ENCODE data around the gene THBD.
A peak's percentile ranks its signal among the peaks of the same experiment; 100 is the strongest.

THBD gene

DNA sequence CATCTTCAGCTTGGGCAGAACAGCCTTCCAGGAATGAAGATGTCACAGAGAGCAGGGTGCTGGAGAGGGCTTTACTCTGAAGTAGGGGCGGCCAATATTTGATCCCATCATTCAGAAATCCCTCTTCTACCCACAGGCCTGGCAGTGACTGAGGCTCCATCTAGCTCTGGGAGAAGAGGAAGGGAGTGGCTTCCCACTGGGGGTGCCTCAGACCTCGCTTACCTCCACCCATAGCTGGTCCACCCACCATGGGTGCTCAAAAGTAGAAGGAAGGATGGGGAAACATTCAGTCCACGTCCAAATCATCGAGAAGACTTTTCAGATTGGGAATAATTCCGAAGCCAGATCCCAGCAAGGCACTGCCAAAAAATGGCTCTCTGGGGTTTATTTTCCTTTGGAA, 11.8 kb upstream of the THBD start:
- DNase-seq: no peak

DNA sequence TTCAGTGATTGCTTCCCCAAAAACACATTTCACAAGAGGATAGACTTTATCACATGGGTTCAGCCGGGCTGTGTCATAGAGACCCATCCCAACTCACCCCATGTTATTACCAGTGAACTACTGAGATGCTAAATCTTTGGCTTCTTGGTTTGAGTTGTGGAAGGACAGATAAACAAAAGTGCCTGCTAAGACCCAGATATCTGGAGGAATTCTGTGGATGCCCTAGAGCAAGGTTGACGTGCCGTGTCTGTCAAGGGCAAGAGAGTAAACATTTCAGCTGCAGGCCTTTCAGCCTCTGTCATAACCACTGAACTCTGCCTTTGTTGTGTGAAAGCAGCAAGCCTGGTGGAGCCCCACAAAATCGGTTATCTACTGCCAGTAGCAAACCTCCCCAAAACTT, 11.2 kb upstream of the THBD start:
- no peak for DNase-seq

DNA sequence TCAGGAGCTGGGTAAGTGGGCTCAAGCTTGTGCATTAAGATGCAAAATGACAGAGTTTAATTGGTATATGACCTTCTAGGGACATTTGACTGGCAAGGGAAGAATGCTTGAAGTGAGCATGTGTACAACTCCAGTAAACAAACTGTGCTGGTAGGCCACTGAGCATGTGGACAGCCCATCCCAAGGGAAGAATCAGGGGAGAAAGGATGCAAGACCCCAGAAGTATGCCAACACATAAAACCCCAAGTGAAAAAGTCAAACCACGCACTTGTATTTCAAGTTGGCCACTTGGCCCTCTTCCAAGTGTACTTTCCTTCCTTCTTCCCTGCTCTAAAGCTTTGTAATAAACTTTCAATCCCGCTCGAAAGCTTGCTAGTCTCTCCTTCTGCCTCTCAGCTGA, 10.4 kb upstream of the THBD start:
- DNase-seq: no peak

- no peak for DNase-seq
Observed at GRCh38 chr20:23059001-23059400, 9.5 kb upstream of the THBD start.

DNA sequence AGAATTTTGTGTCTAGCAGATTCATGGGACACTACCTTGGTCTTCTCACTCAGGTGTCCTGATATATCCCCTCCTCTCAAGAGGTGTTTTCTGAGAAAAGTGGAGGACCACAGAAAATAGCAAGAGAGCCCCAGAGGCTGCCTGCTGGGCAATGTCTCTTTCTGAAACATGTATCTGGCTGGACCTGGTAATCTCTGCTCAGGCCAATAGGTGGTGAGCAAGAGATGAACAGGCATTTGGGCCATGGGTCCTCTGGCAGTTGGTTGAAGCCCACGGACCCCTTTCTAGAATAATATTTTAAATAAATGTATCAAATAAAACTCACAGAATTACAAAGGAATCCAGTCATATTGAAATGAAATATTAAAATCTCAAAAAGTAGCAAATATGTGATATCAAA, 8.8 kb upstream of the THBD start:
- no peak for DNase-seq

DNA sequence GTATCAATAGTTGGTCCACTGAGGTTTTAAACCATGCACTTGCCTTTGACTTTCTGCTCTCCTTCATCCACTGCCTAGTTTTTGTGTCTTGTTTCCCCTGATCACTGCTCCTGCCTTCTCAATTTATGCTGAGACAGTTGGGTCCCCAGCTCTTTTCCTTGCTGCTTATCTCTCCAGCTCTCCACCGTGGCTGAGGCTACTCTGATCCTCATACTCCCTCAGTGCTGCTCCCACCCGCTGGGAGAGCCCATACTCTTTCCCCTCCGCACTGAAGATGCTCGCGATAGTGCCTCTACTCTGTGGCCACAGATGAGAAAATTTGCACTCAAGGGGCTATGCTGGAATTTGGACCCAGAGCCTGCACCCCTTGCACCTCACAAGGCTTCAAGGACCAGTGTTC, 3.4 kb upstream of the THBD start:
- no peak for DNase-seq

DNA sequence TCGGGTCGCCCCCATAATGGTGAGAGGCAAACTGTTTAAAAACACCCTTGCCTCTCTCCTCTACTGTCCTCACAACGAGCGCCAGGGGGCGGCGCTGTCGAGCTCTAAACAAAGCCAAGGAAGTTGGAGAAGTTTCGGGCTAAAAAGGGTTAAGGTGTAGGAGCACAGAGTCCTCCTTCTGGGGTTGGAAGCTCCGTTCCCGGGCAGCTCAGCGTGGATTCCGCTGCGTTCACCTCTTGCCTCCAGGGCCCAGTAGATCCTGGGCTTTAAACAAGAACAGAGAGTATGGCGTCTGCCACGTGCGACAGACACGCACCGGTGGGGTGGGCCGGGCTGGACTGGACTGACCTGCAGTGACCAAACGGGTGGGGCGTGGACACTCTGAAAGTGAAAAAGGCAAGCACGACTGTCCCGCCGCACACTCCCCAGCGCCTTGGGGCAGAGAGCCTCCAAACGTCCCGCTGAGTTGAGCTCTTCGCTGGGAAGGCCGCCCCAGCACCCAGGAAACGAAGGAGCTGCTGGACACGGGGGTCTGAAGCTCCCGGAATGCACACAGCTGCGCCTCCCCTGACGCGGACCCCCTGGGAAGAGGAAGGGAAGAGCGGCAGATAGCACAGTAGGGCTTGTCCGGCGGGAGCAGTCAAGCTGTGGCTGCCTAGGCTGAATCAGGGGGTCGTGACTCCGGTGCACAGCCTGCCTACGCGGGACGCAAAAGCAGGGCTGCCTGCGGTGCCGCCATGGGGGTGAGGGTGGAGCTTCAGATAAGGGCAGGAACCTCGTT, 1.6 kb upstream of the THBD start:
- peak; percentile 42 for DNase-seq

DNA sequence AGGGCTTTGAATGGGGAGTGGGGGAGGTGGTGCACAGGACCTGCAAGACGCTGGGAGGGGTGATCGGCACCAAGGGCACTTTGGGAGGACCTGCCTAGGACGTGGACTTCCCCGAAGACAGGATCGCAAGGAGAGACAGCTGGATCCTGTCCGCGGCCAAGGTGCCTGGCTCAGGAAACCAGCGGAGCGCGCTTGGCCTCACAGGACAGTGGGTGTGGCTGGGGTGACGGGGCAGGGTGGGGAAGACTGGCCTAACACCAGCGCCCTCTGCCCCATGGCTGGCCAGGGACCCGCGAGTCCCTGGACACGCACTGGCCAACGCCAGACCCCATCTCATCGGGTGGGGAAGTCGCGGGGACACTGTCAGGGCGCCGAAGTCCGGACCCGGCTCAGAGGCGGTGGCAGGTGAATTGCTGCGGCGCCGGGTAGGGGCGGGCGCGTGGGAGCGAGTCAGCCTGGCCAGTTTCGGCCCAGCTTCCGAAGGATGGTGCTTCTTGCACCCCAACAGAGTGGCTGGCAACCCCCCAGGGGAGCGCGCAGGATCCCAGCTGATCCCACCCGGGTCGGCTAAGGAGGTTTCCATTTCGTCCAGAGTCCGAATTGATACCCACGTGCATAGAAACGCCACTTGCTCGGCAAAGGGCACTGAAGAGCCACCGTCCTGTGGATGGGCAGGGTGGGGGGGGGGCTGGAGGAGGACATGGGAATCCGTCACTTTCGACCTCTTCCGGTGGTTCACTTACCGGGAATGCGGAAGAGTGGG, 785 bp upstream of the THBD start:
- peak; percentile 9 for DNase-seq

DNA sequence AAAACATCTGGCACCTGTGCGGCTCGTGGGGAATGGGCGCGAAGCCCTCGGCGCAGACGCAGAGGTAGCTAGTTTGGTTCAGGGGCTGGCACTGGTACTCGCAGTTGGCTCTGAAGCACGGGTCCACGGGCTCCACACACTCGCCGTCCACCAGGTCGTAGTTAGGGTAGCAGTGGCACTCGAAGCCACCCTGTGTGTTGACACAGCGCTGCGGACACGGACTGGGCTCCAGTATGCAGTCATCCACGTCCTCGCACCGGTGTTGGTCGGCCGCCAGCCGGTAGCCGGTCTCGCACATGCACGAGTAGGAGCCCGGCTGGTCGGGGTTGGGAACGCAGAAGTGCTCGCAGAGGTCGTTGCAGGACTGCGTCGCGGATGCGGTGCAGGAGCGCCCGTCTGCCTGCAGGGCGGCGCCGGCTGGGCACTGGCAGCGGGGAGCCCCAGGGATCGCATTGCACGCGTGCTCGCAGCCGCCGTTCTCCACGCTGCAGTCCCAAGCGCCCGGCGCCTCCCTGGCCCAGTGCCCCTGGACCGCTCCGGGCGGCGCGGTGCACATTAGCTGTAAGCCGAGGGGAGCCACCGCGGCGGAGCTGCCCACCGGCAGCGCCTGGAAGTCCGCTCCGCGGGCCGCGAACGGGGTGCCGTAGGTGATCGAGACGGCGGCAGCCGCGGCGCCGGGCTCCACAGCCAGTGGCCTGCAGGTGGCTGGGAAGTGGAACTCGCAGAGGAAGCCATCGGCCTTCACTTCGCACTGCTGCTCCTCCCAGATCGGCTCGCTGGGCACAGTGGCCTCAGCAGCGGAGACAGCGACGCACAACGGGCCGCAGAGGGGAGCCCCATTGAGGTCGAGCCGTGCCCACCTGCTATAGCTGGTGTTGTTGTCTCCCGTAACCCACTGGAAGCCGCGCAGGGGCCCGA, 930 bp downstream of the THBD start:
- peak; percentile 53 for DNase-seq

GRCh38 chr20:23047738-23048214, 1.7 kb downstream of the THBD start:
- peak; percentile 16 for DNase-seq

GRCh38 chr20:23047001-23047737, 2.3 kb downstream of the THBD start:
- DNase-seq: no peak

DNA sequence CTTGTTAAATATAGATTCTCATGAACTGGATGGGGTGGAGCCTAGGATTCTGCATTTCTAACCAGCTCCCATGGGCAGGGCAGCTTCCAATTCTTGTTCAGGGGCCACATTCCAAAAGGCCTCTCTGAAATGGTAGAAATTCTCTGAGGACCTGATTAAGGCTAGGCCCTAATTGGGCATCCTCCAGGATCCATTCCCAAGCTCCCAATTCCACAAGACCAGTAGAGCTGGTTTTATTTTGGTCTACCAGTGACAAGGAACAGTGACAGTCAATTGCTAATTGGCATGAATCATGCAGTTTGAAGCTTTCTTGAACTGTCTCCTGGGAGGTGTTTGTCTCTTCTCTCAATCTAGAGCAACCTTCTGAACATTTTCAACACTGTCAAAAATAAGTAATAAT, 3.0 kb downstream of the THBD start:
- DNase-seq: no peak

GRCh38 chr20:23043376-23043775, 6.1 kb downstream of the THBD start:
- no peak for DNase-seq

- DNase-seq: no peak
Observed at GRCh38 chr20:23042270-23042669, 7.2 kb downstream of the THBD start.

GRCh38 chr20:23039885-23040508, 9.5 kb downstream of the THBD start:
- no peak for DNase-seq

- DNase-seq: no peak
Observed at GRCh38 chr20:23039136-23039875, 10.2 kb downstream of the THBD start.

GRCh38 chr20:23037017-23037481, 12.4 kb downstream of the THBD start:
- no peak for DNase-seq

DNA sequence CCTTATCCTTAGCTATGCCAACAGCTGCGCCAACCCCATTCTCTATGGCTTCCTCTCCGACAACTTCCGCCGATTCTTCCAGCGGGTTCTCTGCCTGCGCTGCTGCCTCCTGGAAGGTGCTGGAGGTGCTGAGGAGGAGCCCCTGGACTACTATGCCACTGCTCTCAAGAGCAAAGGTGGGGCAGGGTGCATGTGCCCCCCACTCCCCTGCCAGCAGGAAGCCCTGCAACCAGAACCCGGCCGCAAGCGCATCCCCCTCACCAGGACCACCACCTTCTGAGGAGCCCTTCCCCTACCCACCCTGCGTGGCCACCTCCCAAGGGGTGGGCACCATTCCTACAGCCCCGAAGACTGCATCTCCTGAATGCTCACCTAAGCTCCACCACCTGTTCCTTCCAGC, 13.1 kb downstream of the THBD start:
- DNase-seq: no peak

DNA sequence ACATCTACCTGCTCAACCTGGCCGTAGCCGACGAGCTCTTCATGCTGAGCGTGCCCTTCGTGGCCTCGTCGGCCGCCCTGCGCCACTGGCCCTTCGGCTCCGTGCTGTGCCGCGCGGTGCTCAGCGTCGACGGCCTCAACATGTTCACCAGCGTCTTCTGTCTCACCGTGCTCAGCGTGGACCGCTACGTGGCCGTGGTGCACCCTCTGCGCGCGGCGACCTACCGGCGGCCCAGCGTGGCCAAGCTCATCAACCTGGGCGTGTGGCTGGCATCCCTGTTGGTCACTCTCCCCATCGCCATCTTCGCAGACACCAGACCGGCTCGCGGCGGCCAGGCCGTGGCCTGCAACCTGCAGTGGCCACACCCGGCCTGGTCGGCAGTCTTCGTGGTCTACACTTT, 13.7 kb downstream of the THBD start:
- no peak for DNase-seq

- DNase-seq: no peak
Observed at GRCh38 chr20:23034721-23035671, 14.5 kb downstream of the THBD start, which contains the start of gene SSTR4. Gene SSTR4 (plus strand): TSS chr20:23035312. CDS start chr20:23035484, 172 bp downstream.

All from stimulated activated CD4-positive, alpha-beta T cell treated with anti-CD3 and anti-CD28 coated beads, Interleukin-15, amount 100 ng/mL, for 24 hours (primary cell).